CD4-positive, CD25-positive, alpha-beta regulatory T cell (primary cell): ENCODE results near the gene TMED9. TPM values are rescaled to one million over a fixed set of nuclear protein-coding genes. Genes with fewer than 3 reads are reported as not detected.

ENCODE experiments used
- ATAC-seq, 2 donors: fragments of 150-1000 bp; cut with Tn5 transposase; one replicate each; pipeline ENCODE4 v1.10.0; 2021; ENCODE audit warnings: low read depth in 2 of 2, moderate number of reproducible peaks in 2 of 2, moderate library complexity in 1 of 2
- DNase-seq, 3 donors: peaks; one replicate each; pipeline versions ENCODE4 v3.0.0 to v3.0.0-alpha.2; 2012 to 2022; ENCODE audit warnings: mixed read lengths in 1 of 3
- H3K27ac ChIP-seq: one replicate; pipeline ENCODE4 v1.7.0; 2013; ENCODE audit warnings: mild to moderate bottlenecking, low read length; ENCODE audit not compliant: insufficient read depth, poor library complexity, severe bottlenecking
- H3K27me3 ChIP-seq: one replicate; pipeline ENCODE4 v1.7.0; 2013; ENCODE audit warnings: low read length; ENCODE audit not compliant: control insufficient read depth, insufficient read depth
- H3K36me3 ChIP-seq: one replicate; pipeline ENCODE4 v1.7.0; 2013; ENCODE audit warnings: mild to moderate bottlenecking, low read length, moderate library complexity; ENCODE audit not compliant: control insufficient read depth, insufficient read depth
- H3K4me1 ChIP-seq: 2 replicates; pipeline ENCODE4 v1.7.0; 2013; ENCODE audit warnings: mild to moderate bottlenecking, low read length; ENCODE audit not compliant: insufficient read depth, control insufficient read depth, poor library complexity, severe bottlenecking
- H3K4me3 ChIP-seq: one replicate; pipeline ENCODE4 v1.7.0; 2013; ENCODE audit warnings: low read depth, mild to moderate bottlenecking, low read length, moderate library complexity
- H3K9me3 ChIP-seq, 2 experiments: 1 replicate in 1 of 2; 2 replicates in 1 of 2; pipeline ENCODE4 v1.7.0; 2013; ENCODE audit warnings: low read length in 2 of 2, mild to moderate bottlenecking in 1 of 2, moderate library complexity in 1 of 2; ENCODE audit not compliant: control insufficient read depth in 2 of 2
- H3K27ac Mint-ChIP-seq, 3 donors: one replicate each; pipeline ENCODE4 v1.8.0; 2020 to 2022; ENCODE audit warnings: mild to moderate bottlenecking in 3 of 3, mixed read lengths in 3 of 3, moderate library complexity in 2 of 3
- H3K27me3 Mint-ChIP-seq: one replicate; pipeline ENCODE4 v1.8.0; 2022; ENCODE audit warnings: mild to moderate bottlenecking, mixed read lengths
- H3K36me3 Mint-ChIP-seq: one replicate; pipeline ENCODE4 v1.8.0; 2020; ENCODE audit warnings: mixed read lengths
- H3K4me1 Mint-ChIP-seq, 4 donors: one replicate each; pipeline ENCODE4 v1.8.0; 2020 to 2022; ENCODE audit warnings: mixed read lengths in 4 of 4, mild to moderate bottlenecking in 1 of 4
- H3K4me3 Mint-ChIP-seq, 4 donors: one replicate each; pipeline ENCODE4 v1.8.0; 2020 to 2022; ENCODE audit warnings: mild to moderate bottlenecking in 4 of 4, mixed read lengths in 4 of 4, moderate library complexity in 3 of 4
- H3K9me3 Mint-ChIP-seq, 7 donors: one replicate each; pipeline ENCODE4 v1.8.0; 2020 to 2022; ENCODE audit warnings: mixed read lengths in 7 of 7, mild to moderate bottlenecking in 3 of 7, moderate library complexity in 2 of 7
- polyA plus RNA-seq, 4 donors: library from polyadenylated mRNA; unstranded; fragments of 300-500 nt; fragmentation: Illumina TruSeq; gene quantifications; one replicate each; pipeline ENCODE4 v1.2.3, GENCODE V29; 2021
- total RNA-seq: library from RNA; stranded (reverse); gene quantifications from one replicate; pipeline ENCODE4 v1.2.3, GENCODE V29; 2022

Gene TMED9
- total and polyA plus RNA-seq, 5 donors from 2014 or later: 63.2 to 141 (median 91.8) TPM

DNA sequence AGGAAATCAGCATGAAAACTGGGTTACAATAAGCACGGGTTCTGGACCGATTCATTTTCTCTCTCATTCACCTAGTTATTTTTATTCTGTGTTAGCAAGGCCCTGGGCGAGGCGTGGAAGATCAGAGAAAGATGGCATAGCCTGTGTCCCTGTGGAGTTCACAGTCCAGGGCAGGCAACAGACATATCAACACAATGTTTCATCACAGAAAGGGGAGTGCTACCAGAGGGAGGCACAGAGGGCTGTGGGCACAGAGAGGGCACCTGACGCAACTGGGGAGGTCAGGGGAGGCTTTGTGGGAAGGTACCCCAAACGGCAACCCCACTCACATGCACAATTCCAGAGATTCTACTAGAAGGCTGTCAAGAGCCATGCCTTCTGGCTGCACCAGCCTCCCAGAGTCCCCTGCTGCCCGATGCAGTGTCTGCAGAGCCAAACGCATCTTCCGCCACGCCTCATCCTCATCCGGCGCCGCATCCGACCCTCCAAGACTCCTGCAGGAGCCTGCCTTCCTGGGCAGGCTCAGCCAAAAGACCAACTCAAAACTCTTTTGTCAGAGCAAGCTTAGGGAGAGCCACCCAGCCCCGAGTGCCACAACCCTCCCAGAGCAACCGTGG is 39.1 kb upstream of the TMED9 start:
- peak overlapping the region; percentile 82 to 95 (median 85) for H3K4me3 Mint-ChIP-seq
- Histone ChIP-seq H3K36me3 (peaks cover 12% of the 10 kb centered on the region), H3K9me3 (no peaks in the 10 kb centered on the region), H3K4me1 (peaks cover 28% of the 10 kb centered on the region), H3K4me3 (peak overlapping the region; percentile 59), H3K27me3 (no peaks in the 10 kb centered on the region), H3K27ac (no peak overlapping the region)
- peaks cover 0 to 3% (median 0%) of the 10 kb centered on the region in 7 donors for H3K9me3 Mint-ChIP-seq
- H3K36me3 Mint-ChIP-seq: peaks cover 12% of the 10 kb centered on the region
- no peaks in the 10 kb centered on the region for H3K27me3 Mint-ChIP-seq
- H3K4me1 Mint-ChIP-seq: peaks cover 7 to 66% (median 35%) of the 10 kb centered on the region in 4 donors
- peak overlapping the region in 2 of 3 donors; percentile 77 to 81 for H3K27ac Mint-ChIP-seq
- DNase-seq (no peak), ATAC-seq (no peak)

DNA sequence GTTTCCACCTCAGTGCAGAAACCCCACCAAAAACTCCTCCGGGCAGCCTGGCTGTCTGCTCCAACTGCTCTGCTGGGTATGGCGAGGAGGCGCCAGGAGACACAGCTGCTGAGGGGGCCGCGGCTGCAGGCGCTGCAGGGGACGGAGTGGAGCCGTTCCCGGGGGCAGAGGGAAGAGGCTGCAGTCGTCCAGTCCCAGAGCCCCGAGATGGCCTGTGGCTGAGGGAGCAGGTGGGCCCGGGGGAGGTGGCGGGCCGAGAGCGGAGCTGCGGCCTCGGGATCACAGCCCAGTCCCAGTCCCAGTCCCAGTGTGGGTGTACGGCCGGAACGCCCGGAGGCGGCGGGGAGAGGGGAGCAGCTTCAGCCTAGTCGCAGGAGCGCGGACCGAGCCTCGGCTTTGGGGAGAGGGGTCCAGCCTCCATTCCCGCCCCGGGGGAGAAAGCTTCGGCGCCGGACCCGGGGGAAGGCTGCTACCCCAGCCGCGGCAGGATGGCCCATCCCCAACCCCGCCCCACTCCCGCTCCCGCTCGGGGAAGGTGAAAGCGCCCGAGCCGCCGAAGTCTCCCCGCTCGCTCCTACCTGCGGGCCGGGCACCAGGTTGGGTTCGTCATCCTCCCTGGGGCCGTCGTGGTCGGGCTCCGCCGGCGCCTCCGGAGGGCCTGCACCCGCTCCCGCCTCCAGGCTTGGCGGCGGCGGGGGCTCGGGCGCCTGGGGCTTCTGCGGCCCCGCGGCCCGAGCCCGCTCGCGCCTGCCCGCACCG is 38.2 kb upstream of the TMED9 start:
- H3K9me3 Mint-ChIP-seq: peaks cover 0 to 3% (median 0%) of the 10 kb centered on the region in 7 donors
- Histone ChIP-seq H3K27me3 (no peaks in the 10 kb centered on the region), H3K36me3 (peaks cover 12% of the 10 kb centered on the region), H3K4me1 (peaks cover 28% of the 10 kb centered on the region), H3K4me3 (peak overlapping the region; percentile 59), H3K27ac (peak overlapping the region; percentile 5), H3K9me3 (no peaks in the 10 kb centered on the region)
- H3K4me1 Mint-ChIP-seq: peaks cover 11 to 61% (median 32%) of the 10 kb centered on the region in 4 donors
- DNase-seq (peak; percentile 3 to 35 (median 21)), ATAC-seq (peak; percentile 17 to 23)
- no peaks in the 10 kb centered on the region for H3K27me3 Mint-ChIP-seq
- peak overlapping the region in 1 of 3 donors; percentile 32 for H3K27ac Mint-ChIP-seq
- peaks cover 12% of the 10 kb centered on the region for H3K36me3 Mint-ChIP-seq
- peak overlapping the region; percentile 83 to 95 (median 86) for H3K4me3 Mint-ChIP-seq

DNA sequence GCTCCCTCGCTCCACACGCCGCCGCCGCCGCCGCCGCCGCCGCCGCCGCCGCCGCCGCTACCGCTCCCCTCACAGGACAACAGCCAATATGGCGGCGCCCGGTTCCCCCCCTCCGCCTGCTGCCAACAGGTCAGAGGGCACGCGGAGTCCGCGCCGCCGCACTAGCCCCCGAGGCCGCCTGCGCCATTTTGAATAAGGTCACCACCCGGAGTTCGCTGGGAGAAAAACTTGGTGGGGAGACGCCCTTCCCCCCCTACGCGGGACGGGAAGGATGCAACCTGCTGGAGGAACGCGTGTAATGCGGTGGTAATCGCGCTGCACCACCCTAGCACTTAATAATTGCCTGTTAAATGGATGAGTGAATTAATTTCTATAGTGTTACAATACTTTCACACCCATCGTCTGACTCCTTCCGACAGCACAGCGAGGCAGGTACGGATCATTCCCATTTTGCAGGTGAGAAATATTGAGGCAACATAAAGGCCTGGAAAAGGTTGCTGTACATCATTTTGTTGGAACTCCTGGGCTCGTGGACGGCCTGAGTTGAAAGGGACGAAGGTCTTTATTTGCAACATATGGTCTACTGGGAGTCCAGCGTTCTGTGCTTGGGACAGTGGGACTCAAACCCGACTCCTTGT is 37.4 kb upstream of the TMED9 start, which contains the start of gene FAM193B:
TSS of gene FAM193B (minus strand) at position 90 of the 638 bp plus-strand sequence. CDS start 105 bp downstream, outside the sequence.
- Histone ChIP-seq H3K4me3 (peak within 1 kb of the TSS; percentile 82), H3K4me1 (peaks cover 28% of the 10 kb centered on the region), H3K27ac (peak within 1 kb of the TSS; percentile 11), H3K9me3 (no peaks in the 10 kb centered on the region), H3K27me3 (no peaks in the 10 kb centered on the region), H3K36me3 (peaks cover 12% of the 10 kb centered on the region)
- ATAC-seq: peak; percentile 97
- no peaks in the 10 kb centered on the region for H3K27me3 Mint-ChIP-seq
- peaks cover 11 to 57% (median 32%) of the 10 kb centered on the region in 4 donors for H3K4me1 Mint-ChIP-seq
- H3K9me3 Mint-ChIP-seq: peaks cover 0 to 3% (median 0%) of the 10 kb centered on the region in 7 donors
- H3K4me3 Mint-ChIP-seq: peak within 1 kb of the TSS; percentile 83 to 95 (median 90)
- peak; percentile 93 to 96 (median 93) for DNase-seq
- peak within 1 kb of the TSS; percentile 66 to 81 (median 80) for H3K27ac Mint-ChIP-seq
- peaks cover 12% of the 10 kb centered on the region for H3K36me3 Mint-ChIP-seq

DNA sequence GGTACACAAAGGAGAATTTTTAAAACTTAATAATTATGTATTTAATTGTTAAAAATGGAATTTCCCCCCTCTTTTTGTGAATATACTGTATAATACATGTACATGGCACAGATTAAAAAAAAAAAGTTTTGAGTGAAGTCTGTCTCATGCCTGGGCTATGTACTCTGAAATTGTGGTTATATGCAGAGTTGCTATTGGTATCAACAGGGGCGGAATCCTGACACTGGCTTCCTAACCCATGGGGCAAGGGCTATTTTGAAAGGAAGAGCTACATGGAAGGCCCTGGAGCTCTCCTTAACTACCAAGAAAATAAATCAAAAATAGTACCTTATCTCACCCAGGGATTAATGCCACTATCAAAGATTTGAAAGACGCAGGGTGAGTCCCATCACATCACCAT is 36.8 kb upstream of the TMED9 start:
- peaks cover 11 to 54% (median 31%) of the 10 kb centered on the region in 4 donors for H3K4me1 Mint-ChIP-seq
- H3K9me3 Mint-ChIP-seq: peaks cover 0 to 3% (median 0%) of the 10 kb centered on the region in 7 donors
- H3K27me3 ChIP-seq: no peaks in the 10 kb centered on the region
- peak overlapping the region; percentile 82 for H3K4me3 ChIP-seq
- DNase-seq (no peak), ATAC-seq (no peak)
- no peaks in the 10 kb centered on the region for H3K27me3 Mint-ChIP-seq
- no peaks in the 10 kb centered on the region for H3K9me3 ChIP-seq
- H3K27ac Mint-ChIP-seq: peak overlapping the region in 1 of 3 donors; percentile 29
- peak overlapping the region; percentile 81 to 94 (median 88) for H3K4me3 Mint-ChIP-seq
- H3K4me1 ChIP-seq: peaks cover 25% of the 10 kb centered on the region
- H3K36me3 Mint-ChIP-seq: peaks cover 11% of the 10 kb centered on the region
- H3K27ac ChIP-seq: peak overlapping the region; percentile 11
- H3K36me3 ChIP-seq: peaks cover 12% of the 10 kb centered on the region

DNA sequence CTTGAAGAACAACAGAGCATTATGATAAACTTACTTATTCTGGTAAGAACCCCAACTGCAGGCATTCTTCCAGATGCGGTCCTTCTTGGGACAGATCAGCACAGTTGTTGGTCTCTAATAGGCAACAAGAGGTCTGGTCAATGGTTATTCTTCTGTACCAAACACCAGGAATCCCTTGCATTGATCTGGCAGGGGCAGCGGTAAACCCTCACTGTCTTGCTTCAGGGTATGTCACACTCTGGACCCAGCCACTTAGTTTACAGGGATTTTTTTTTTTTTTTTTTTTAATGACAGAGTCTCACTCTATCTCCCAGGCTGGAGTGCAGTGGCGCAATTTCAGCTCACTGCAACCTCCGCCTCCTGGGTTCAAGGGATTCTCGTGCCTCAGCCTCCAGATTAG is 36.3 kb upstream of the TMED9 start:
- Mint-ChIP-seq H3K4me3 (peak overlapping the region in 2 of 4 donors; percentile 86 to 90), H3K9me3 (peaks cover 0 to 3% (median 0%) of the 10 kb centered on the region in 7 donors), H3K36me3 (peaks cover 8% of the 10 kb centered on the region), H3K27me3 (no peaks in the 10 kb centered on the region), H3K4me1 (peaks cover 11 to 51% (median 29%) of the 10 kb centered on the region in 4 donors), H3K27ac (peak overlapping the region in 1 of 3 donors; percentile 29)
- Histone ChIP-seq H3K4me3 (no peak overlapping the region), H3K36me3 (peaks cover 7% of the 10 kb centered on the region), H3K9me3 (no peaks in the 10 kb centered on the region), H3K27ac (no peak overlapping the region), H3K27me3 (no peaks in the 10 kb centered on the region), H3K4me1 (peaks cover 25% of the 10 kb centered on the region)
- no peak for ATAC-seq
- no peak for DNase-seq

DNA sequence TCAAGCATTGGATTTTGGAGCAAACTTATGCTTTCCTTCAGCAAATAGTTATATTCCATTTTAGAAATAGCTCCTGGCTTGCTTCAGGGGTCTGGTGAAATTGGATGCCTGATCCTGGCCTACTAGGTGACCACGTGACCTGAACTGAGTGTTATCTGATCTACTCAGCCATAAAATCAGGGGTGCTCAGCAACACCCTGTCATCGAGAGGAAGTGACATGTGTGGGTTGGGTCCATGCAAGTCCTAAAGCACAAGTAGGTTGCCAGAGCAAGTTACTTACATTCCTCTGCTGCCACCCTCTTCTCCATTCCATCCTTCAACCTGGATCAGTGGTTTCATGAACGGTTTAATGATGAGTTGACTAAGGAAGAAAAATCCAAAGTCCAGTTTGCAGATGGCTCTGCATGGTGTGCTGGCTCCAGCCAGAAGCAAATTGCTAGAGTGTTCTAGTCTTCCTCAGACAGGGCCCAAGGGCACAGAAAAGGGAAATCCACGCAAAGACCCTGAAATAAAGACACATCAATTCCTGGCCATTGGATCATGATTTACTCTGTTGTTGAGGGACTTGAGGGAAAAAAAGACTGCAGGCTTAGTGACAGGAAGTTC is 34.9 kb upstream of the TMED9 start:
- no peak for ATAC-seq
- peaks cover 11 to 39% (median 22%) of the 10 kb centered on the region in 4 donors for H3K4me1 Mint-ChIP-seq
- H3K27ac Mint-ChIP-seq: peak overlapping the region; percentile 26 to 71 (median 64)

DNA sequence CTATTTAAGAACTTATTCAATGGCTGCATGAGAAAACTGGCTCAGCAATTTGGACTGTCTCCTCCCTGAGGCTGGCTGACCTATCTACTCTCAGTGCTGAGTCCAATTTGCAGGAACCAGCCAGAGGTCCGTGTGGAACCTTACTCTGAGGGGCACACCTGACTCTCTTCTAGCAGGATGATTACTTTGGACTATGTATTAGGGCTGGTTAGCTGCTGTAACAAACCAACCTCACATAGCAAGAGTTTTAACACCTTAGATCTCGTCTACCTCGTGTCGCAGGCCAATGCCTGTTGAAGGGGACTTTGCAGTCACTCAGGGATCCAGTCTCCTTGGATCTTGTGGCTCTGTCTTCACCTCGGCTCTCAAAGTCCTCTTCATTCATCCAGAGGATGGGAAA is 34.2 kb upstream of the TMED9 start:
- peaks cover 2% of the 10 kb centered on the region for H3K36me3 Mint-ChIP-seq
- peak overlapping the region in 1 of 3 donors; percentile 26 for H3K27ac Mint-ChIP-seq
- no peak for DNase-seq
- peak overlapping the region in 2 of 4 donors; percentile 69 to 73 for H3K4me3 Mint-ChIP-seq
- peaks cover 16% of the 10 kb centered on the region for H3K4me1 ChIP-seq
- no peaks in the 10 kb centered on the region for H3K9me3 Mint-ChIP-seq
- no peak overlapping the region for H3K4me3 ChIP-seq
- H3K27ac ChIP-seq: no peak overlapping the region
- H3K27me3 ChIP-seq: no peaks in the 10 kb centered on the region
- peaks cover 9 to 33% (median 17%) of the 10 kb centered on the region in 4 donors for H3K4me1 Mint-ChIP-seq
- H3K36me3 ChIP-seq: no peaks in the 10 kb centered on the region
- no peaks in the 10 kb centered on the region for H3K27me3 Mint-ChIP-seq
- ATAC-seq: no peak
- H3K9me3 ChIP-seq: no peaks in the 10 kb centered on the region

More for the DNA sequence above, 34.9 kb upstream of the TMED9 start:
- H3K4me1 ChIP-seq: peaks cover 22% of the 10 kb centered on the region
- no peaks in the 10 kb centered on the region for H3K9me3 ChIP-seq
- peaks cover 6% of the 10 kb centered on the region for H3K36me3 Mint-ChIP-seq
- H3K36me3 ChIP-seq: no peaks in the 10 kb centered on the region
- no peak overlapping the region for H3K27ac ChIP-seq
- no peaks in the 10 kb centered on the region for H3K27me3 ChIP-seq
- DNase-seq: peak in 2 of 3 donors; percentile 22 to 82
- H3K27me3 Mint-ChIP-seq: no peaks in the 10 kb centered on the region
- peak overlapping the region in 3 of 4 donors; percentile 28 to 73 (median 69) for H3K4me3 Mint-ChIP-seq
- peak overlapping the region; percentile 32 for H3K4me3 ChIP-seq
- no peaks in the 10 kb centered on the region for H3K9me3 Mint-ChIP-seq
